H1 (cell line): ENCODE results near the gene TSHZ2. TPM values are rescaled to one million over a fixed set of nuclear protein-coding genes. Genes with fewer than 3 reads are reported as not detected.
A peak's percentile ranks its signal among the peaks of the same experiment; 100 is the strongest.

Experiments
- CTCF ChIA-PET: fragments of 300-600 bp; sonication (Branson Sonifier 250); formaldehyde crosslinking; loops from one replicate; lab custom pipeline; 2021; ENCODE audit not compliant: partially characterized antibody; lab: Charles Lee
- POLR2A ChIA-PET: fragments of 300-600 bp; sonication (Branson Sonifier 250); formaldehyde crosslinking; loops from one replicate; lab custom pipeline; 2021; ENCODE audit warnings: inconsistent platforms; ENCODE audit not compliant: partially characterized antibody; lab: Charles Lee
- DNase-seq, 2 experiments: peaks; one replicate each; pipeline versions ENCODE4 v3.0.0 to v3.0.0-alpha.2; 2010 to 2022; ENCODE audit warnings: low spot score in 2 of 2, low read depth in 1 of 2, mixed read lengths in 1 of 2
- FAIRE-seq: peaks from 2 replicates; lab custom pipeline; 2011; peaks lifted over from hg19 to GRCh38; lab: Jason Lieb, UNC
- H2AFZ ChIP-seq: 2 replicates; pipeline ENCODE4 v1.8.1; 2012; ENCODE audit warnings: low read length, inconsistent platforms
- H2AK5ac ChIP-seq: 2 replicates; pipeline ENCODE4 v1.6.1; 2013; ENCODE audit warnings: low read depth, low read length
- H2BK120ac ChIP-seq: replicated peaks from 2 replicates; pipeline ENCODE3; 2013; ENCODE audit warnings: low read depth, low read length, inconsistent platforms
- H2BK12ac ChIP-seq: 2 replicates; pipeline ENCODE4 v1.6.1; 2013; ENCODE audit warnings: low read depth, low read length
- H2BK15ac ChIP-seq: 2 replicates; pipeline ENCODE4 v1.6.1; 2013; ENCODE audit warnings: low read length
- H2BK20ac ChIP-seq: 2 replicates; pipeline ENCODE4 v1.6.1; 2013; ENCODE audit warnings: low read length
- H2BK5ac ChIP-seq: 2 replicates; pipeline ENCODE4 v1.6.1; 2013; ENCODE audit warnings: low read depth, low read length
- H3K14ac ChIP-seq: 2 replicates; pipeline ENCODE4 v1.6.1; 2013; ENCODE audit warnings: inconsistent platforms; ENCODE audit not compliant: insufficient read length
- H3K18ac ChIP-seq: 2 replicates; pipeline ENCODE4 v1.6.1; 2013; ENCODE audit warnings: low read length; ENCODE audit errors: extremely low read depth
- H3K23ac ChIP-seq: 2 replicates; pipeline ENCODE4 v1.6.1; 2013; ENCODE audit warnings: inconsistent platforms; ENCODE audit not compliant: insufficient read length
- H3K23me2 ChIP-seq: 2 replicates; pipeline ENCODE4 v1.6.1; 2013; ENCODE audit warnings: low read depth, low read length
- H3K27ac ChIP-seq: 2 replicates; pipeline ENCODE4 v1.6.1; 2011; ENCODE audit warnings: low read depth, low read length, inconsistent platforms
- H3K27me3 ChIP-seq, 4 experiments: replicated peaks in 1 of 4; 1 replicate in 1 of 4; 2 replicates in 3 of 4; pipeline versions ENCODE4 v1.6.1 to v1.8.1; 2011 to 2013; ENCODE audit warnings: low read length in 3 of 4, mild to moderate bottlenecking in 3 of 4, inconsistent platforms in 2 of 4, mixed read lengths in 2 of 4, moderate library complexity in 1 of 4; ENCODE audit not compliant: control insufficient read depth in 3 of 4, insufficient read depth in 3 of 4; ENCODE audit errors: extremely low read depth in 1 of 4
- H3K36me3 ChIP-seq, 4 experiments: 2 replicates each; pipeline versions ENCODE4 v1.6.1 to v1.8.1; 2011 to 2013; ENCODE audit warnings: mild to moderate bottlenecking in 4 of 4, low read length in 3 of 4, moderate library complexity in 2 of 4, control low read depth in 1 of 4, inconsistent platforms in 1 of 4; ENCODE audit not compliant: insufficient read depth in 4 of 4, control insufficient read depth in 2 of 4
- H3K4ac ChIP-seq: replicated peaks from 2 replicates; pipeline ENCODE3; 2013; ENCODE audit warnings: low read length, low read depth, mixed read lengths, inconsistent platforms; ENCODE audit not compliant: insufficient read length
- H3K4me1 ChIP-seq, 4 experiments: replicated peaks in 1 of 4; 1 replicate in 1 of 4; 2 replicates in 3 of 4; pipeline versions ENCODE4 v1.6.1 to v1.8.1; 2011 to 2013; ENCODE audit warnings: low read length in 3 of 4, inconsistent platforms in 2 of 4, mixed read lengths in 1 of 4; ENCODE audit not compliant: insufficient read depth in 4 of 4, control insufficient read depth in 3 of 4
- H3K4me2 ChIP-seq, 2 experiments: 2 replicates each; pipeline versions ENCODE4 v1.6.1 to v1.8.1; 2011 to 2013; ENCODE audit warnings: low read depth in 2 of 2, low read length in 2 of 2, control low read depth in 1 of 2, inconsistent platforms in 1 of 2, mild to moderate bottlenecking in 1 of 2; ENCODE audit not compliant: insufficient read depth in 1 of 2
- H3K4me3 ChIP-seq, 4 experiments: fragments of 200-600, 300-600 bp in 1 of 4; sonication (generic), shearing (Covaris generic), sonication (Bioruptor Twin) in 1 of 4; 2 replicates each; pipeline versions ENCODE4 v1.5.1 to v1.8.1; 2011 to 2016; ENCODE audit warnings: low read length in 4 of 4, low read depth in 3 of 4, control low read depth in 2 of 4, inconsistent platforms in 2 of 4, mild to moderate bottlenecking in 2 of 4, mixed read lengths in 1 of 4, moderate library complexity in 1 of 4; ENCODE audit not compliant: insufficient read depth in 2 of 4; ENCODE audit errors: extremely low read depth in 1 of 4
- H3K56ac ChIP-seq: replicated peaks from 2 replicates; pipeline ENCODE3; 2013; ENCODE audit warnings: low read depth, mild to moderate bottlenecking, mixed read lengths, low read length, inconsistent platforms; ENCODE audit not compliant: insufficient read length
- H3K79me1 ChIP-seq: 2 replicates; pipeline ENCODE4 v1.6.1; 2013; ENCODE audit warnings: low read depth, low read length, control low read depth
- H3K79me2 ChIP-seq, 2 experiments: 2 replicates each; pipeline versions ENCODE4 v1.6.1 to v1.8.1; 2012 to 2013; ENCODE audit warnings: low read length in 2 of 2, mild to moderate bottlenecking in 2 of 2, inconsistent platforms in 1 of 2; ENCODE audit not compliant: insufficient read depth in 2 of 2, control insufficient read depth in 1 of 2
- H3K9ac ChIP-seq, 4 experiments: replicated peaks in 1 of 4; 1 replicate in 1 of 4; 2 replicates in 3 of 4; pipeline versions ENCODE4 v1.6.1 to v1.8.1; 2011 to 2013; ENCODE audit warnings: low read depth in 3 of 4, low read length in 3 of 4, control low read depth in 2 of 4, mild to moderate bottlenecking in 2 of 4, moderate library complexity in 2 of 4, inconsistent platforms in 1 of 4; ENCODE audit errors: extremely low read depth in 1 of 4
- H3K9me3 ChIP-seq, 2 experiments: 2 replicates each; pipeline versions ENCODE4 v1.6.1 to v1.8.1; 2012 to 2013; ENCODE audit warnings: mild to moderate bottlenecking in 2 of 2, moderate library complexity in 2 of 2, control low read depth in 1 of 2, inconsistent platforms in 1 of 2, low read depth in 1 of 2, low read length in 1 of 2, mixed read lengths in 1 of 2; ENCODE audit not compliant: insufficient read depth in 2 of 2
- H4K20me1 ChIP-seq, 2 experiments: replicated peaks in 1 of 2; 2 replicates each; pipeline versions ENCODE3 to v1.8.1; 2011 to 2013; ENCODE audit warnings: inconsistent platforms in 2 of 2, low read length in 2 of 2, mild to moderate bottlenecking in 1 of 2; ENCODE audit not compliant: insufficient read depth in 2 of 2, control insufficient read depth in 1 of 2
- H4K5ac ChIP-seq: 2 replicates; pipeline ENCODE4 v1.6.1; 2013; ENCODE audit warnings: low read length, low read depth, mixed read lengths, inconsistent platforms; ENCODE audit not compliant: insufficient read length
- H4K8ac ChIP-seq: 2 replicates; pipeline ENCODE4 v1.8.0; 2013; ENCODE audit warnings: mild to moderate bottlenecking, moderate library complexity, low read length, inconsistent platforms; ENCODE audit not compliant: insufficient read depth; ENCODE audit errors: extremely low read depth
- H4K91ac ChIP-seq: replicated peaks from 2 replicates; pipeline ENCODE3; 2013; ENCODE audit warnings: low read length, mixed read lengths, inconsistent platforms; ENCODE audit not compliant: insufficient read length
- CHD1 ChIP-seq: IDR thresholded peaks from 2 replicates; pipeline ENCODE4 v1.6.1; 2012; ENCODE audit warnings: low read depth, low read length, improper control_type of control experiment
- CHD2 ChIP-seq: IDR thresholded peaks from 2 replicates; pipeline ENCODE4 v1.6.1; 2012; ENCODE audit warnings: low read length, improper control_type of control experiment
- EGR1 ChIP-seq: IDR thresholded peaks from 2 replicates; pipeline ENCODE4 v1.6.1; 2011; ENCODE audit warnings: low read depth, low read length, borderline replicate concordance
- GTF2F1 ChIP-seq: IDR thresholded peaks from 2 replicates; pipeline ENCODE4 v1.6.1; 2012; ENCODE audit warnings: low read depth, low read length, improper control_type of control experiment, borderline replicate concordance
- HDAC2 ChIP-seq, 2 experiments: fragments of 300-600 bp in 1 of 2; sonication (generic) in 1 of 2; IDR thresholded peaks; 2 replicates each; pipeline ENCODE4 v1.6.1; 2011 to 2012; ENCODE audit warnings: low read depth in 2 of 2, low read length in 2 of 2, mild to moderate bottlenecking in 2 of 2, moderate library complexity in 2 of 2, borderline replicate concordance in 1 of 2, inconsistent platforms in 1 of 2
- PHF8 ChIP-seq: fragments of 200-600 bp; sonication (generic); conservative IDR thresholded peaks from 2 replicates; pipeline ENCODE4 v1.7.1; 2012; ENCODE audit warnings: low read depth, mild to moderate bottlenecking, inconsistent platforms, low read length, moderate library complexity
- POLR2A ChIP-seq, 2 experiments: IDR thresholded peaks; 1 replicate in 1 of 2; 2 replicates in 1 of 2; pipeline ENCODE4 v1.6.1; 2011; ENCODE audit warnings: low read depth in 2 of 2, low read length in 2 of 2, mild to moderate bottlenecking in 2 of 2; ENCODE audit errors: control extremely low read depth in 1 of 2
- POLR2AphosphoS5 ChIP-seq: IDR thresholded peaks from 2 replicates; pipeline ENCODE4 v1.6.1; 2011; ENCODE audit warnings: low read depth, low read length
- SIX5 ChIP-seq: IDR thresholded peaks from 2 replicates; pipeline ENCODE4 v1.6.1; 2011; ENCODE audit warnings: mild to moderate bottlenecking, low read depth, low read length
- TAF1 ChIP-seq: IDR thresholded peaks from 2 replicates; pipeline ENCODE4 v1.6.1; 2011; ENCODE audit warnings: mild to moderate bottlenecking, low read depth, low read length
- TCF12 ChIP-seq: IDR thresholded peaks from 2 replicates; pipeline ENCODE4 v1.6.1; 2011; ENCODE audit warnings: low read depth, mild to moderate bottlenecking, low read length
- YY1 ChIP-seq: IDR thresholded peaks from 2 replicates; pipeline ENCODE4 v1.6.1; 2011; ENCODE audit warnings: low read depth, mild to moderate bottlenecking, low read length
- WGBS, 2 experiments: shearing (Covaris generic) in 1 of 2; methylation state at CpG; one replicate each; pipeline versions ENCODE4 v1.1.6 to v1.1.7; 2013 to 2015; ENCODE audit warnings: low lambda C conversion rate in 2 of 2, mixed read lengths in 2 of 2, inconsistent platforms in 1 of 2, low coverage in 1 of 2, missing lambda C conversion rate in 1 of 2; ENCODE audit not compliant: insufficient replicate concordance in 2 of 2, insufficient coverage in 1 of 2, insufficient read length in 1 of 2; ENCODE audit errors: extremely low coverage in 1 of 2, missing lambda C conversion rate in 1 of 2; 5-methylcytosine and 5-hydroxymethylcytosine counted together
- polyA plus RNA-seq, 7 experiments: library from polyadenylated mRNA; depleted of rRNA in 3 of 7; stranded (reverse) in 5 of 7; unstranded in 2 of 7; fragments of >200 nt in 5 of 7; fragments of 200-250 nt in 2 of 7; gene quantifications; 1 replicate in 5 of 7; 2 replicates in 1 of 7; 4 replicates in 1 of 7; pipeline versions ENCODE4 v1.2.1 to v1.2.3, GENCODE V29; 2011 to 2013; ENCODE audit warnings: missing spikeins in 2 of 7, mixed read lengths in 2 of 7
- total RNA-seq: library from RNA; stranded (reverse); fragmentation: NEBNext Ultra II Directional; extraction: Animal tissue kit (Norgen Biotek cat#: 25700); gene quantifications from 2 replicates; pipeline ENCODE4 v1.2.1, GENCODE V29; 2021

The TSHZ2 gene
- total and polyA plus RNA-seq, 2 of the 8 experiments (the other 6 are each of a cell fraction or from before 2014, with no cell fraction given) = 0.14 to 0.30 TPM

- Histone ChIP-seq H3K27ac (no peak overlapping the region), H3K23me2 (no peaks in the 10 kb centered on the region), H3K4ac (no peak overlapping the region), H3K9me3 (no peaks in the 10 kb centered on the region), H3K79me2 (no peaks in the 10 kb centered on the region), H3K4me3 (no peak overlapping the region), H2BK12ac (no peak overlapping the region), H2AK5ac (no peak overlapping the region), H3K14ac (no peak overlapping the region), H3K23ac (no peak overlapping the region), H3K9ac (no peak overlapping the region), H2BK20ac (0 out of 2 replicates have a peak overlapping the region, but pooled peaks have one; percentile 15), H3K79me1 (no peaks in the 10 kb centered on the region), H2BK120ac (no peak overlapping the region), H2AFZ (no peak overlapping the region), H3K4me2 (no peak overlapping the region), H4K8ac (no peak overlapping the region), H3K4me1 (no peaks in the 10 kb centered on the region; a peak in 1 of 7 replicates), H2BK15ac (no peak overlapping the region), H4K20me1 (no peaks in the 10 kb centered on the region), H4K5ac (no peak overlapping the region), H4K91ac (no peak overlapping the region), H2BK5ac (no peak overlapping the region), H3K27me3 (no peaks in the 10 kb centered on the region), H3K36me3 (no peaks in the 10 kb centered on the region), H3K56ac (no peak overlapping the region), H3K18ac (no peak overlapping the region)
- 69% methylated on average over 10 of the region's 10 CpGs; no CpG with 5 or more reads in 1 of the 2 experiments for WGBS, 2 experiments
- POLR2A ChIA-PET = interaction anchor here (1.3 kb wide), 1 partner anchor 11 kb away, joined by 3 read pairs; no protein-coding TSS in a partner anchor
- no peak for DNase-seq
- FAIRE-seq = no peak
- no peak for TF ChIP-seq YY1
- TF ChIP-seq POLR2A (IDR thresholded peaks at IDR 0.05; ENCODE audit: control extremely low read depth in 1 of 2, low read depth in 2 of 2, low read length in 2 of 2) = no peak
- TF ChIP-seq TAF1 = no peak
- TF ChIP-seq TCF12 = no peak
- TF ChIP-seq CHD1 = no peak
- TF ChIP-seq EGR1 = no peak
- no peak for TF ChIP-seq CHD2
- TF ChIP-seq PHF8 = no peak
- TF ChIP-seq POLR2AphosphoS5 = no peak
- no peak for TF ChIP-seq SIX5
- no peak for TF ChIP-seq HDAC2 (IDR thresholded peaks at IDR 0.05; ENCODE audit: borderline replicate concordance in 1 of 2, low read depth in 2 of 2, low read length in 2 of 2)
- TF ChIP-seq GTF2F1 = no peak
- CTCF ChIA-PET = interaction anchor here (0.7 to 1.4 kb wide), 4 partner anchors 7 to 322 kb away, joined by 3 to 4 read pairs (median 3); no protein-coding TSS in a partner anchor
Measured at GRCh38 chr20:53081916-53082863, 110.0 kb downstream of the TSHZ2 start.
